Endodermal cell (in vitro differentiated cells): ENCODE data around the gene SGPL1. TPM values are rescaled to one million over a fixed set of nuclear protein-coding genes. Genes with fewer than 3 reads are reported as not detected.

ENCODE experiments used
- DNase-seq: peaks from one replicate; pipeline ENCODE4 v3.0.0-alpha.2; 2017
- H3K27ac ChIP-seq: 2 replicates; pipeline ENCODE4 v1.5.1; 2013; ENCODE audit warnings: mild to moderate bottlenecking, low read depth, low read length, moderate library complexity
- H3K27me3 ChIP-seq: 2 replicates; pipeline ENCODE4 v1.6.1; 2013; ENCODE audit warnings: mild to moderate bottlenecking, low read length, moderate library complexity; ENCODE audit not compliant: insufficient read depth, control insufficient read depth, poor library complexity, severe bottlenecking
- H3K36me3 ChIP-seq: 2 replicates; pipeline ENCODE4 v1.7.0; 2013; ENCODE audit warnings: mild to moderate bottlenecking, low read length, moderate library complexity; ENCODE audit not compliant: control insufficient read depth, insufficient read depth
- H3K4me1 ChIP-seq: one replicate; pipeline ENCODE4 v1.7.0; 2013; ENCODE audit warnings: low read length; ENCODE audit not compliant: control insufficient read depth, insufficient read depth
- H3K4me3 ChIP-seq: 2 replicates; pipeline ENCODE4 v1.5.1; 2013; ENCODE audit warnings: mild to moderate bottlenecking, low read length, moderate library complexity
- H3K9ac ChIP-seq: 2 replicates; pipeline ENCODE4 v1.6.1; 2013; ENCODE audit warnings: mild to moderate bottlenecking, low read length, moderate library complexity; ENCODE audit not compliant: poor library complexity, severe bottlenecking; ENCODE audit errors: extremely low read depth
- H3K9me3 ChIP-seq: 2 replicates; pipeline ENCODE4 v1.6.1; 2013; ENCODE audit warnings: mild to moderate bottlenecking, low read length, moderate library complexity; ENCODE audit not compliant: control insufficient read depth
- H3K27ac Mint-ChIP-seq: 2 replicates; pipeline ENCODE4 v1.8.0; 2020; ENCODE audit warnings: mixed read lengths
- H3K27me3 Mint-ChIP-seq: 2 replicates; pipeline ENCODE4 v1.8.0; 2021; ENCODE audit warnings: mild to moderate bottlenecking, mixed read lengths; ENCODE audit not compliant: insufficient read depth
- H3K36me3 Mint-ChIP-seq: 2 replicates; pipeline ENCODE4 v1.8.0; 2020; ENCODE audit warnings: low read depth, mixed read lengths
- H3K4me1 Mint-ChIP-seq: 2 replicates; pipeline ENCODE4 v1.8.0; 2020; ENCODE audit warnings: mixed read lengths
- H3K4me3 Mint-ChIP-seq: 2 replicates; pipeline ENCODE4 v1.8.0; 2020; ENCODE audit warnings: mild to moderate bottlenecking, moderate library complexity, mixed read lengths
- H3K9me3 Mint-ChIP-seq: 2 replicates; pipeline ENCODE4 v1.8.0; 2020; ENCODE audit warnings: mild to moderate bottlenecking, mixed read lengths
- CTCF ChIP-seq: fragments of 200-600 bp; sonication (generic); conservative IDR thresholded peaks from 2 replicates; pipeline ENCODE4 v1.5.0; 2021; ENCODE audit warnings: antibody characterized with exemption, mild to moderate bottlenecking
- WGBS, 2 experiments: methylation state at CpG; one replicate each; pipeline versions ENCODE4 v1.1.5 to v1.1.7; 2013; ENCODE audit warnings: missing lambda C conversion rate in 2 of 2, mixed read lengths in 1 of 2; ENCODE audit not compliant: insufficient coverage in 1 of 2, insufficient read length in 1 of 2; 5-methylcytosine and 5-hydroxymethylcytosine counted together
- total RNA-seq, 2 donors: library from RNA; stranded (reverse); fragmentation: NEBNext Ultra II Directional in 1 of 2; extraction: Animal tissue kit (Norgen Biotek cat#: 25700) in 1 of 2; gene quantifications; 2 replicates in 1 of 2; 3 replicates in 1 of 2; pipeline ENCODE4 v1.2.1, GENCODE V29; 2021

Gene SGPL1
- total RNA-seq, 2 donors from 2014 or later = 95.4 to 103 TPM

GRCh38 chr10:70874061-70874460 is 58.3 kb downstream of the SGPL1 start:
- Mint-ChIP-seq H3K27me3 (no peaks in the 10 kb centered on the region), H3K27ac (no peak overlapping the region), H3K36me3 (peaks cover 78% of the 10 kb centered on the region), H3K4me1 (peaks cover 11% of the 10 kb centered on the region), H3K9me3 (no peaks in the 10 kb centered on the region), H3K4me3 (no peak overlapping the region)
- no peak overlapping the region for H3K9ac ChIP-seq
- DNase-seq = no peak
- 90 to 91% methylated on average over 7 of the region's 7 CpGs for WGBS, 2 experiments
- no peaks in the 10 kb centered on the region for H3K4me1 ChIP-seq
- no peak overlapping the region for H3K27ac ChIP-seq
- no peaks in the 10 kb centered on the region for H3K27me3 ChIP-seq
- H3K36me3 ChIP-seq = peaks cover 92% of the 10 kb centered on the region
- no peak overlapping the region for H3K4me3 ChIP-seq
- no peaks in the 10 kb centered on the region for H3K9me3 ChIP-seq
- TF ChIP-seq CTCF = no peak

GRCh38 chr10:70879207-70879606 is 63.5 kb downstream of the SGPL1 start:
- Histone ChIP-seq H3K36me3 (peaks cover 90% of the 10 kb centered on the region), H3K27me3 (no peaks in the 10 kb centered on the region), H3K4me3 (no peak overlapping the region), H3K4me1 (no peaks in the 10 kb centered on the region), H3K9ac (no peak overlapping the region), H3K9me3 (no peaks in the 10 kb centered on the region), H3K27ac (no peak overlapping the region)
- Mint-ChIP-seq H3K27ac (peak overlapping the region; percentile 67), H3K4me1 (peaks cover 11% of the 10 kb centered on the region), H3K9me3 (no peaks in the 10 kb centered on the region), H3K4me3 (no peak overlapping the region), H3K36me3 (peaks cover 66% of the 10 kb centered on the region), H3K27me3 (no peaks in the 10 kb centered on the region)
- TF ChIP-seq CTCF = no peak
- DNase-seq = no peak
- WGBS, 2 experiments = 93% methylated on average over 1 of the region's 1 CpG; no CpG with 5 or more reads in 1 of the 2 experiments

GRCh38 chr10:70880077-70880534 is 64.4 kb downstream of the SGPL1 start:
- H3K27ac Mint-ChIP-seq = no peak overlapping the region
- no peak overlapping the region for H3K4me3 Mint-ChIP-seq
- peak; percentile 95 for TF ChIP-seq CTCF
- no peak overlapping the region for H3K27ac ChIP-seq
- H3K27me3 Mint-ChIP-seq = no peaks in the 10 kb centered on the region
- peaks cover 94% of the 10 kb centered on the region for H3K36me3 ChIP-seq
- peak; percentile 89 for DNase-seq
- no peak overlapping the region for H3K9ac ChIP-seq
- 35 to 51% methylated on average over 3 to 4 of the region's 4 CpGs for WGBS, 2 experiments
- H3K27me3 ChIP-seq = no peaks in the 10 kb centered on the region
- no peaks in the 10 kb centered on the region for H3K9me3 ChIP-seq
- no peaks in the 10 kb centered on the region for H3K4me1 ChIP-seq
- no peak overlapping the region for H3K4me3 ChIP-seq
- H3K4me1 Mint-ChIP-seq = peaks cover 11% of the 10 kb centered on the region
- peaks cover 71% of the 10 kb centered on the region for H3K36me3 Mint-ChIP-seq
- H3K9me3 Mint-ChIP-seq = no peaks in the 10 kb centered on the region
